ENCODE measurements around the gene PLD4. TPM values are rescaled to one million over a fixed set of nuclear protein-coding genes. Genes with fewer than 3 reads are reported as not detected.

PLD4 gene
- total RNA-seq, 4 donors from 2014 or later = 2.4 TPM; not detected in 3

DNA sequence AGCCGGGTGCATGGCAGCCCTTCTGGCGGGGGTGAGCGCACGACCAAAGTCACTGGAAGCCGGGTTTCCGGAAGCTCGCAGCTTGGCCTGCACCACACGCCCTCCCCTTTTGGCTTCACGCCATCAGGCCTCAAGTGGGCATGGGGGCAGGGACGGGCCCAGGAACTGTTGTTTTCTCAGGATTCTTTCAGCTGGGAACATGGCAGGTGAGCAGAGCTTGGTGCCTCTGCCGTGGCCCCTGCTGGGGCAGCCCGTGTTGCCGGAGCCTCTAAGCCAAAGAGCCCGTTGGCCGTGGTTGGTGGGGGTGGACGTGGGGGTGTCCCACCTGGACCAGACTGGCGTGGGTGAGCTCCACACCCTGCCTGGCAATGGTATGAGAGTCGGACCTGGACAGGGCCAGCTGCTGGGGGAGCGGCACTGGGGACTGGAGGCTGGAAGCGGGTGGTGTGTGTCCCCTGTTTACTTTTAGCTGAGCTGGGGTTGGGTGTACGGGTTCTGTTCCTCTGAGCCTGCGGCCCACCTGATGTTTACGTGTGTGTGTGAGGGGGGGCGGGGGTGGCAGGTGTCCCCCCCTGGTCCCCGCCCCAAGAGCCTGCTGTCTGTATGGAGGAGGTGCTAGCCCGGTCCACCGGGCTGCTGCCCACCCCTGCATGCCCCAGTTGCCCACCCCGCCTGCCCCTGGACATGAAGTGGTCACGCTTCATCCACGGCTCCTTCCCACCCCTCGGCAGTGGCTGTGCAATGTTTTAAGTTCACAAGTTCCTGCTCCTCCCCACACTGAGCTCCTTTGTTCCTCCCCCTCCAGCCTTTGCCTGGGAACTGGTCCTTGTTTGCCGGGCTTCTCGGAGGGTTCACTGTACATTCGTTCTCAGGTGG, 28.7 kb upstream of the PLD4 start:
- H3K27ac ChIP-seq = no peak overlapping the region
- DNase-seq (ENCODE audit: low spot score in 2 of 2) = no peak
- H3K4me1 ChIP-seq = peaks cover 0 to 25% (median 0%) of the 10 kb centered on the region in 4 donors
- H3K27me3 ChIP-seq = no peaks in the 10 kb centered on the region
- peaks cover 0 to 12% (median 0%) of the 10 kb centered on the region in 3 donors for H3K36me3 ChIP-seq
- 56 to 71% methylated on average over 26 to 34 of the region's 34 CpGs for WGBS, 2 donors
- H3K4me3 ChIP-seq = no peak overlapping the region
- TF ChIP-seq, protein P1, sequence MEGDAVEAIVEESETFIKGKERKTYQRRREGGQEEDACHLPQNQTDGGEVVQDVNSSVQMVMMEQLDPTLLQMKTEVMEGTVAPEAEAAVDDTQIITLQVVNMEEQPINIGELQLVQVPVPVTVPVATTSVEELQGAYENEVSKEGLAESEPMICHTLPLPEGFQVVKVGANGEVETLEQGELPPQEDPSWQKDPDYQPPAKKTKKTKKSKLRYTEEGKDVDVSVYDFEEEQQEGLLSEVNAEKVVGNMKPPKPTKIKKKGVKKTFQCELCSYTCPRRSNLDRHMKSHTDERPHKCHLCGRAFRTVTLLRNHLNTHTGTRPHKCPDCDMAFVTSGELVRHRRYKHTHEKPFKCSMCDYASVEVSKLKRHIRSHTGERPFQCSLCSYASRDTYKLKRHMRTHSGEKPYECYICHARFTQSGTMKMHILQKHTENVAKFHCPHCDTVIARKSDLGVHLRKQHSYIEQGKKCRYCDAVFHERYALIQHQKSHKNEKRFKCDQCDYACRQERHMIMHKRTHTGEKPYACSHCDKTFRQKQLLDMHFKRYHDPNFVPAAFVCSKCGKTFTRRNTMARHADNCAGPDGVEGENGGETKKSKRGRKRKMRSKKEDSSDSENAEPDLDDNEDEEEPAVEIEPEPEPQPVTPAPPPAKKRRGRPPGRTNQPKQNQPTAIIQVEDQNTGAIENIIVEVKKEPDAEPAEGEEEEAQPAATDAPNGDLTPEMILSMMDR (IDR thresholded peaks at IDR 0.05) = no peak
- TF ChIP-seq EP300 (IDR thresholded peaks at IDR 0.05) (no peak), POLR2A (IDR thresholded peaks at IDR 0.05) (no peak)
- H3K9me3 ChIP-seq = no peaks in the 10 kb centered on the region

DNA sequence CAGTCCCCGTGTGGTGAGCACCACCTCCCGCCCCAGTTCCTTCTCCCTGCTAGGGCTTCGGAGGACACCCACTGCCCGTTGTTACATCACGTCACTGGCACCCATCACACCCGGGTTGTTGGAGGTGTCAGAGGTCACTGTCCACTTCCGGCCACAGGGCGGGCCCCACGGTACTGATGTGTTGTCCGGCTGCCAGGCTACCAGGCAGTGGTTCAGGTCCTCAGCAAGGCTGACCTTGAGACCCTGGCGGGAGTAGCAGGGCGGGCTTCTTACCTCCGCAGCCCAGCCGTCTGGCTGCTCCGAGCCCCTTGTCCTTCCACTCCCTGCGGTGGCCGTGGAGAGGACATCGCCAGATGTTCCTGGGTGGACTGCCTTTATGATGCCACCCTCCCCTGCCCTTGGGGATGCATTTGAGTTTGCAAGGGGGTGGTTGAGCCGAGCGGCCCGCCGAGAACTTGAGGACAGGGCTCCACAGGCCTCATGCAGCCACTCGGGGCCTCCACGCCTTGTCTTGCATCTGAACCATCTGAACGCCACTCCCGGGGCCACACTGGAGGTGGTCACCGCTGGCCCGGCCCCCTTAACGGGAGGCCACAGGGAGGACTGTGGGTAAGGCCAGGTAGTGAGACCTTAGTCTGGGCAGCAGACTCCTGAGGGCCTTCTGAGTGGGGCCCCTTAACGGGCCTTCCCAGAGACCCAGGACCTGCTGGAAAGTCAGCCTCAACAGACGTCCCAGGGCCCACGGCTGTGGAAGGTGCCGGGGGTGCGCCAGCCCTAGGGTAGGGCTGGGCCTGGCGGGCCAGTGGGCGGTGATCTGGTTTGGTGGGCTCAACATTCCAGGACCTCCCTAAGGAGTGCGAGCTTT, 27.1 kb upstream of the PLD4 start:
- Histone ChIP-seq H3K27ac (no peak overlapping the region), H3K4me1 (peaks cover 0 to 23% (median 0%) of the 10 kb centered on the region in 4 donors), H3K9me3 (no peaks in the 10 kb centered on the region), H3K27me3 (no peaks in the 10 kb centered on the region), H3K4me3 (no peak overlapping the region), H3K36me3 (peaks cover 0 to 12% (median 0%) of the 10 kb centered on the region in 3 donors)
- WGBS, 2 donors = 85 to 86% methylated on average over 20 to 37 of the region's 37 CpGs
- TF ChIP-seq POLR2A (IDR thresholded peaks at IDR 0.05) (no peak), EP300 (IDR thresholded peaks at IDR 0.05) (no peak)
- TF ChIP-seq, protein P1 (IDR thresholded peaks at IDR 0.05) = no peak
- DNase-seq (ENCODE audit: low spot score in 2 of 2) = no peak

DNA sequence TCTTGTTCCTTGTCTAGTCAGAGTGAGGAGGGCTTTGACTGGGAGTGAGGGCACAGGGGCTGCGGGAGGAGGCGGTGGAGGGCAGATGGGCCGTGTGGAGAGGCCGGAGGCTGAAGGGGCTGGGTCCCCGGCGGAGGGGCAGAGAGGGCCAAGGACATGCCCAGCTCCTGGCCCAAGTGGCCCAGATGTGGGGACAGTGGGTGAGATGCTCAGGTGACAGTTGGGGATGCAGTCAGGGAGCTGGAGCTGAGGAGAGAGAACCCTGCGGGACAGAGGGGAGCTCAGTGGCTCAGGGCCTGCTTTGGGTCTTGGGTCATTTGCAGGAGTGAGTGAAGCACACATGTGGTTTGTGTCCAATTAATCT, 26.5 kb upstream of the PLD4 start:
- WGBS, 2 donors = 87 to 91% methylated on average over 7 of the region's 7 CpGs
- Histone ChIP-seq H3K27ac (no peak overlapping the region), H3K27me3 (no peaks in the 10 kb centered on the region), H3K36me3 (peaks cover 0 to 12% (median 0%) of the 10 kb centered on the region in 3 donors), H3K4me3 (no peak overlapping the region), H3K9me3 (no peaks in the 10 kb centered on the region), H3K4me1 (peaks cover 0 to 21% (median 0%) of the 10 kb centered on the region in 4 donors)
- TF ChIP-seq, protein P1 (IDR thresholded peaks at IDR 0.05) = no peak
- TF ChIP-seq EP300 (IDR thresholded peaks at IDR 0.05) (no peak), POLR2A (IDR thresholded peaks at IDR 0.05) (no peak)
- DNase-seq (ENCODE audit: low spot score in 2 of 2) = no peak

DNA sequence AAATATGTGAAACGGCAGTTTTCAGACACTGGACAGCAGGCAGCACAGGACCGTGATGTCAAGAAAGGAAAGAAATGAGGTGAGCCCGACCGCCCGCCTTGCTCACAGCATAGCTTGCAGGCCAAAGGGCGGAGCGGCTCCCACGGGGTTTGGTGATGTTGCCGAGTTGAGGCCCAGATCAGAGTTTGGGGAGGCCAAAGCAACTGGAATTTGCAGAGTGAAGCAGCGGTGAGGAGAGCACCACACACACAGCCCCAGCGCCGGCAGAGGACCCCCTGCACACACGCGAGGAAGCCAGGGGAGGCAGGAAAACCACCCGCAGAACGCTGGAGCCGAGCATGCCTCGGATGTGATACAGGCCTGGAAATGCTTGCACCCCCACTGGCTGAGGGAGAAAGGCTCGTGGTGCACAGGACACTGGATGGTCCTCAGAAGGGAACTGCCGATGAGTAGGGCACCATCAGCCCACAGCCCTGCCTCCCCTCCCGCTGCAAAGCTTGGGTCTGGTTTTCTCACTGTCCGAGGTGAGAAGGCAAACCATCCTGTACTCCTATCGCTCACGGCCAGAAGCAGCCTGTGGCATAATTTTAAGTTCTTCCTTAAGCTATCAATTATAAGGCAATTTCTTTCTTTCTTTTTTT, 25.7 kb upstream of the PLD4 start:
- DNase-seq (ENCODE audit: low spot score in 2 of 2) = no peak
- 57 to 66% methylated on average over 24 of the region's 24 CpGs for WGBS, 2 donors
- Histone ChIP-seq H3K27ac (no peak overlapping the region), H3K4me3 (no peak overlapping the region), H3K27me3 (no peaks in the 10 kb centered on the region), H3K36me3 (peaks cover 0 to 9% (median 0%) of the 10 kb centered on the region in 3 donors), H3K4me1 (peaks cover 0 to 21% (median 0%) of the 10 kb centered on the region in 4 donors), H3K9me3 (no peaks in the 10 kb centered on the region)
- TF ChIP-seq EP300 (IDR thresholded peaks at IDR 0.05) (no peak), POLR2A (IDR thresholded peaks at IDR 0.05) (no peak)
- TF ChIP-seq, protein P1 (IDR thresholded peaks at IDR 0.05) = no peak
